Measurements from ENCODE around the gene CDK5R2. TPM values are rescaled to one million over a fixed set of nuclear protein-coding genes. Genes with fewer than 3 reads are reported as not detected.

CDK5R2 gene
- total RNA-seq, 1 donor: not detected

DNA sequence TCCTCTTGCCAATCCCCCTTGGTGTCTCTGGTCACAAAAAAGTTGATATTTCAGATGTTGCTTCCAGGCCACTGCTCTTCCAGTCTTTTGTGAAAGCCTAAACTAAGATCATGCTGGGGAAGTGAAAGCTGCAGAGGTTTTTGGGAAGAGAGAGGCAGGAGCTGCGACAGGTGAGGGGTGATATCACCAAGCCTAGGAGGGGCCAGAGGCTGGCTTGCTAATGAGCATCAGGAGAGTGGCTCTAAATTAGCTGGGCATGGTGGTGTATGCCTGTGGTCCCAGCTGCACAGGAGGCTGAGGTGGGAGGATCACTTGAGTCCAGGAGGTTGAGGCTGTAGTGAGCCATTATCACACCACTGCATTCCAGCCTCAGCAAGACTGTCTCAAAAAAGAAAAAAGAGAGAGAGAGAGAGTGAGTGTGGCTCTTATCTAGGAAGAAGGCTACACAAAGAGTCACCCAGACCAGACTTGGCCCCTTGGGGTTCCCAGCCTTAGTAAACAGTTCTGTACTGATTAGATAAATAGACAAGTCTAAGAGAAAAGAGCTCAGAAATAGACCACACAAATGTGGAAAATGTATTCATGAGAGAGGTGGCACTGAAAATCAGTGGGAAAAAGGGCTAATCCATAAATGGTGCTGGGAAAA is 14.6 kb upstream of the CDK5R2 start:
- H3K4me3 ChIP-seq (ENCODE audit: low read depth, low read length): no peak overlapping the region
- TF ChIP-seq CTCF (IDR thresholded peaks at IDR 0.05; ENCODE audit: insufficient read depth, low read depth, low read length): no peak
- DNase-seq (ENCODE audit: low read depth): no peak

DNA sequence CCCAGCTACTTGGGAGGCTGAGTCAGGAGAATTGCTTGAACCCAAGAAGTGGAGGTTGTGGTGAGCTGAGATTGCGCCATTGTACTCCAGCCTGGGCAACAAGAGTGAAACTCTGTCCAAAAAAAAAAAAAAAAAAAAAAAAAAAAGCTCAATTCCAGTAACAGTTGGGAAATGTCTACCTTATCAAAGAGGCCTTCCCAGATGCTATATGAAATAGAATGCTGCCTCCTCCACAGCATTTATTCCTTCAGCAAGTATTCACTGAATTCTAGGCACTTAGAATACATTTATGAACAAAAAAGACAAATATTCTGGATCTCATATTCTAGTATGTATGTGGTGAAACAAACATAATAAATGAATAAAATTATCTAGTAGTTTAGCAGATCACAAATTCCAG is 12.8 kb upstream of the CDK5R2 start:
- no peak overlapping the region for H3K4me3 ChIP-seq (ENCODE audit: low read depth, low read length)
- TF ChIP-seq CTCF (IDR thresholded peaks at IDR 0.05; ENCODE audit: insufficient read depth, low read depth, low read length): no peak
- no peak for DNase-seq (ENCODE audit: low read depth)

DNA sequence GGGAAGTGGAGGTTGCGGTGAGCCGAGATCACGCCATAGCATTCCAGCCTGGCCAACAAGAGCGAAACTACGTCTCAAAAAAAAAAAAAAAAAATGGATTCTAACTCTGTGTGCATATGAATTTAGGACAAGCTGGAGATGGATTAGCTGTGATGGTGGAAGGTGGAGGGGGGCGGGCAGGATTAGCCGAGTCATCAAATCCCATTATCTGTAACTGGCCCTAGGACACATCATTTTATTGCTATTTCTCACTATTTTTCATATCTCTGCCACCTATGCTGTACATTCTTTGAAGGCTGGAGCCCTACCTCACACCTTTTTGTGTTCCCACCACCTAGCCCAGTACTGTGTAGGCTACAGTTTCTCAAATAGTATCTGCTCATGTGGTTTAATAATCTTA is 7.3 kb upstream of the CDK5R2 start:
- no peak overlapping the region for H3K4me3 ChIP-seq (ENCODE audit: low read depth, low read length)
- no peak for DNase-seq (ENCODE audit: low read depth)
- no peak for TF ChIP-seq CTCF (IDR thresholded peaks at IDR 0.05; ENCODE audit: insufficient read depth, low read depth, low read length)

DNA sequence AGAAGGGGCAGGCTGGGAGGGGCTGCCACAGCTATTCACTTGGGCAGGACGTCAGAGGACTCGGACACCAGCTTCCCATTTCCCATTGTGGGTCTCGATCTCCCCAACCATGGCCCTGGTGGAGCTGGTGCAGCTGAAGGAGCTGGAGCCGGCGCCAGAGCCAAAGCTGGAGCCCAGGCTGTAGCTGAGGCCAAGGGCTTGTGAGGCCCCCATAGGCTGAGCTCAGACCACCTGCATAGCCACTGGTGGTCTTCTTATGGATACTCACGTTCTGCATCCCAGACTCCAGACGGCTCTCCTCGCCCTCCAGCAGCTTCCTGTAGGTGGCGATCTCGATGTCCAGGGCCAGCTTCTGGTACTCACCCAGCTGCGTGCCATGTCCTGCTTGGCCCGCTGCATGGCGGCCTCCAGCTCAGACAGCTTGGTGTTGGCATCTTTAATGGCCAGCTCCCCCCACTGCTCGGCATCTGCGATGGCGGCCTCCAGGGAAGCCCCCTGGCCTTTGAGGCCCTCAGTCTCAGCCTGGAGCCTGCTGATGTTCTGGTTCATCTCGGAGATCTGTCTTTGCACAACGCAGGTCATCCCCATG is 6.0 kb upstream of the CDK5R2 start:
- no peak for DNase-seq (ENCODE audit: low read depth)
- no peak overlapping the region for H3K4me3 ChIP-seq (ENCODE audit: low read depth, low read length)
- TF ChIP-seq CTCF (IDR thresholded peaks at IDR 0.05; ENCODE audit: insufficient read depth, low read depth, low read length): no peak

GRCh38 chr2:218954541-218955300 is 4.7 kb upstream of the CDK5R2 start:
- no peak for DNase-seq (ENCODE audit: low read depth)
- TF ChIP-seq CTCF (IDR thresholded peaks at IDR 0.05; ENCODE audit: insufficient read depth, low read depth, low read length): no peak
- H3K4me3 ChIP-seq (ENCODE audit: low read depth, low read length): no peak overlapping the region

DNA sequence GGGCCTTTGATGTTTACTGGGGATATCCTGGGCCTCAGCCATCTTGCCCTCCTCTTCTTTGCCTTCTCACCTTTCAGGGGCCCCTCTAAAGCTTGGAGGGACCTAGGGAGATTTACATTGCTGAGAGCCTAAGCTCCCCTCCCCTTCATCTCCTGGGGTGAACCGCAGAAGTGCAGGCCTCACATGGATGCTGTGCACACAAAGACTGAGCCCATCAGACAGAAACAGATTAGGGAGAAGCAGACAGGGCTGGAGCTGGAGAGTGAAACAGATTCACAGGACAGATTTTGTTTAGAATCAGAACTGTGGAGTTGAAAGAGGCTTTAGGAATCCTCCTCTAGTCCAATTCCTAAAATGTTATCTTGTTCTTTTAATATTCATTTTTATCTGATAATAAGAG is 3.4 kb upstream of the CDK5R2 start:
- DNase-seq (ENCODE audit: low read depth): no peak
- TF ChIP-seq CTCF (IDR thresholded peaks at IDR 0.05; ENCODE audit: insufficient read depth, low read depth, low read length): no peak
- H3K4me3 ChIP-seq (ENCODE audit: low read depth, low read length): no peak overlapping the region
